NCI-H2081 treated with DMSO at 0.1 percent for 48 hours (cell line): Measurements from ENCODE around the gene POTEI.
"Not testable (repeated sequence)": the region's sequence is repeated elsewhere in the genome, so short reads cannot be mapped to it uniquely, and the experiment has no call there.

Source experiments
- DNase-seq: peaks from one replicate; lab custom pipeline; 2025; lab: John Stamatoyannopoulos, UW

The POTEI gene

GRCh38 chr2:130455413-130455812 lies 53.7 kb downstream of the POTEI start:
- not testable (repeated sequence) for DNase-seq

DNA sequence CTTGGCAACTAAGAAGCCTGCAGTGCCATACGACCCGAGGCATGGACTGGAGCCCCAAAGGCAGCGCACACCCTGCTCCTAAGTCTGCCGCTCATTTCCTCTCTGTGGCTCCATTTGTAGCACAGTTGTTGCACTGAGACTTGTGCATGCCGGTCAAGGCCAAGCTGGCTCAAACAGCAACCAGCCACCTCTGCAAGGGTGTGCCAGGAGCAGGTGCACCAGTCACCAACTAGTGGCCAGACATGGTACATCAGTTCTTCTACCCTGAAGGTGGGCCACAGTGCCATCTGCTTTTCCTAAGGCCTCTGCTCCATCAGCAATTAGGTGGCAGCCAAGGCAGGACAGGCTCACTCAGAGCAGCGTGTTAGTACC lies 54.4 kb downstream of the POTEI start:
- DNase-seq = not testable (repeated sequence)

GRCh38 chr2:130453955-130454711 lies 55.0 kb downstream of the POTEI start:
- DNase-seq = not testable (repeated sequence)

DNA sequence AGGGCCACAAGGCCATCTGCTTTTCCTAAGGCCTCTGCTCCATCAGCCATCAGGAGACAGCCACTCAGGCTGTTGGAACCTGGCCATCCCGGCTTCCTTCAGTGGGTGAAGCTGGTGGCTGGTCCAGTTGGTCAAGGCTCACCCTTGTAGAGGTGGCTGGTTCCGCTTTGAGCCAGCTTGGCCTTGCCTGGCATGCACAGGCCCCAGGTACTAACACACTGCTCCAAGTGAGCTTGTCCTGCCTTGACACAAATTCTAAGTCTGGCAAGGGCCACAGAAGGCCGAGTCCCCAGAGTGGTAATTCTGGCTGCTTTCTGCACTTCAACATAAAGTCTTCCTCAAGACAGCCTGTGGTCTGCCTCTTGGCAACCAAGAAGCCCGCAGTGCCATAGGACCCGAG lies 56.2 kb downstream of the POTEI start:
- not testable (repeated sequence) for DNase-seq

DNA sequence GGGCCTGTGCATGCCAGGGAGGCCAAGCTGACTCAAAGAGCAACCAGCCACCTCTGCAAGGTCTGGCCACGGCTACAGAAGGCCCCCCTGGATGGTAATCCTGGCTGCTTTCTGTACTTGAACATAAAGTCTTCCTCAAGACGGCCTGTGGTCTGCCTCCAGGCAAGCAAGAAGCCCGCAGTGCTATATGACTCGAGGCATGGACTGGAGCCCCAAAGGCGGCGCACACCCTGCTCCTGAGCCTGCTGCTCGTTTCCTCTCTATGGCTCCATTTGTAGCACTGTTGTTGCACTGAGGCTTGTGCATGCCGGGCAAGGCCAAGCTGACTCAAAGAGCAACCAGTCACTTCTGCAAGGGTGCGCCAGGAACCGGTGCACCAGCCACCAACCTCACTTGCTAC lies 57.3 kb downstream of the POTEI start:
- not testable (repeated sequence) for DNase-seq

DNA sequence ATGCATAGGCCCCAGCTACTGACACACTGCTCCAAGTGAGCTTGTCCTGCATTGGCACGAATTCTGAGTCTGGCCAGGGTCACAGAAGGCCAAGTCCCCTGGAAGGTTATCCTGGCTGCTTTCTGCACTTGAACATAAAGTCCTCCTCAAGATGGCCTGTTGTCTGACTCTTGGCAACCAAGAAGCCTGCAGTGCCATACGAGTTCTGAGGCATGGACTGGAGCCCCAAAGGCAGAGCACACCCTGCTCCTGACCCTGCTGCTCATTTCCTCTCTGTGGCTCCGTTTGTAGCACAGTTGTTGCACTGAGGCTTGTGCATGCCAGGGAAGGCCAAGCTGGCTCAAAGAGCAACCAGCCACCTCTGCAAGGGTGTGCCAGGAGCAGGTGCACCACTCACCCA lies 57.9 kb downstream of the POTEI start:
- not testable (repeated sequence) for DNase-seq

DNA sequence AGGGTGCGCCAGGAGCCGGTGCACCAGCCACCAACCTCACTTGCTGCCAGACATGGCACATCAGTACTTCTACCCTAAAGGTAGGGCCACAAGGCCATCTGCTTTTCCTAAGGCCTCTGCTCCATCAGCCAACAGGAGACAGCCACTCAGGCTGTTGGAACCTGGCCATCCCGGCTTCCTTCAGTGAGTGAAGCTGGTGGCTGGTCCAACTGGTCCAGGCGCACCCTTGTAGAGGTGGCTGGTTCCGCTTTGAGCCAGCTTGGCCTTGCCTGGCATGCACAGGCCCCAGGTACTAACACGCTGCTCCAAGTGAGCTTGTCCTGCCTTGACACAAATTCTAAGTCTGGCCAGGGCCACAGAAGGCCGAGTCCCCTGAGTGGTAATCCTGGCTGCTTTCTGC lies 58.8 kb downstream of the POTEI start:
- not testable (repeated sequence) for DNase-seq

GRCh38 chr2:130427631-130428030 lies 81.5 kb downstream of the POTEI start:
- DNase-seq = not testable (repeated sequence)

GRCh38 chr2:130418845-130419244 lies 90.3 kb downstream of the POTEI start:
- DNase-seq = not testable (repeated sequence)

DNA sequence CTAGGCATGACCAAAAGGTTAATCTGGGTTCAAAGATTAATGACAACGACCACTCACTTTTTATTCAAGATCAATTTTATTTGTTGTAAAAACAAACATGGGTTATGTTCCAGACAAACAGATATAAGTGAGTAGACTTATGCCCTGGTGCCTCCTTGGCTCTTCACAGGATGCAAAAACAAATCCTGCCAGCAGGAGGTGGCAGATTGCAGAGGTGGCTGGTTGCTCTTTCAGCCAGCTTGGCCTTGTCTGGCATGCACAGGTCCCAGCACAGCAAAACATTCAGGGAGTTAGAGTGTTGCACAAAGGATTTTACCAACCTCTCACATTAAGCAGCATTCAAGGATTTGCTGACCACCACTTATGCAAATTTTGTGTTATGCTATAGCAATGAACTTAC lies 92.4 kb downstream of the POTEI start:
- DNase-seq = not testable (repeated sequence)
